Upper lobe of left lung (tissue), 4 donors: ENCODE results near the gene DPYD.

Source experiments
- POLR2A ChIP-seq, 4 donors: fragments of 450-650 bp; IDR thresholded peaks; one replicate each; pipeline ENCODE4 v1.5.1; 2016 to 2017; ENCODE audit warnings: antibody characterized with exemption in 4 of 4, mild to moderate bottlenecking in 2 of 4
- POLR2AphosphoS5 ChIP-seq, 2 donors: sonication (generic); formaldehyde crosslinking; IDR thresholded peaks; one replicate each; pipeline ENCODE4 v1.5.1; 2017; ENCODE audit warnings: antibody characterized with exemption in 2 of 2
- TF ChIP-seq, protein P1 (sequence below), 6 experiments: fragments of 450-650 bp in 4 of 6; fragments of 200-600 bp in 2 of 6; sonication (generic) in 2 of 6; IDR thresholded peaks; one replicate each; pipeline ENCODE4 v1.5.1; 2016 to 2019; ENCODE audit warnings: antibody characterized with exemption in 6 of 6

DNA sequence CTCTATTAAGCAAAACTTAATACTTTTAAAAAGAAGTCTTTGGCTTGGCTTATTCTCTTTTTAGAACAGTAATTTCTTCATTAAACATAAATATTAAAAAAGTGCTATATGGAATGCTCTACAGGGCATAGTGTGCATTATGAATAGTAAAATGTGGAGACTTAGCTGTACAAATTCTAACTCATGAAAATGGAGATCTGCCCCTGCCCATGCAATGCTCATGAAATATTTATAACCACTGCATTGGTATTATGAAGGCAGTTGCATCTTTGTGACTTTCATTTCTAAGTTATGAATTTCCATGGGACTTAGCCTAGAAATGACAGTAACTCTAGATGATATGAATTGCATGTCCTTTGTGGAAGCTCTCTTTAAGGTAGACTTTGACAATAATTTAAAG, 613.3 kb downstream of the DPYD start:
- TF ChIP-seq, protein P1, sequence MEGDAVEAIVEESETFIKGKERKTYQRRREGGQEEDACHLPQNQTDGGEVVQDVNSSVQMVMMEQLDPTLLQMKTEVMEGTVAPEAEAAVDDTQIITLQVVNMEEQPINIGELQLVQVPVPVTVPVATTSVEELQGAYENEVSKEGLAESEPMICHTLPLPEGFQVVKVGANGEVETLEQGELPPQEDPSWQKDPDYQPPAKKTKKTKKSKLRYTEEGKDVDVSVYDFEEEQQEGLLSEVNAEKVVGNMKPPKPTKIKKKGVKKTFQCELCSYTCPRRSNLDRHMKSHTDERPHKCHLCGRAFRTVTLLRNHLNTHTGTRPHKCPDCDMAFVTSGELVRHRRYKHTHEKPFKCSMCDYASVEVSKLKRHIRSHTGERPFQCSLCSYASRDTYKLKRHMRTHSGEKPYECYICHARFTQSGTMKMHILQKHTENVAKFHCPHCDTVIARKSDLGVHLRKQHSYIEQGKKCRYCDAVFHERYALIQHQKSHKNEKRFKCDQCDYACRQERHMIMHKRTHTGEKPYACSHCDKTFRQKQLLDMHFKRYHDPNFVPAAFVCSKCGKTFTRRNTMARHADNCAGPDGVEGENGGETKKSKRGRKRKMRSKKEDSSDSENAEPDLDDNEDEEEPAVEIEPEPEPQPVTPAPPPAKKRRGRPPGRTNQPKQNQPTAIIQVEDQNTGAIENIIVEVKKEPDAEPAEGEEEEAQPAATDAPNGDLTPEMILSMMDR (IDR thresholded peaks at IDR 0.05): no peak
- TF ChIP-seq POLR2AphosphoS5 (IDR thresholded peaks at IDR 0.05) (no peak), POLR2A (IDR thresholded peaks at IDR 0.05) (no peak)
